ENCODE data around the gene CBY2. TPM values are rescaled to one million over a fixed set of nuclear protein-coding genes. Genes with fewer than 3 reads are reported as not detected.

Gene CBY2
- total RNA-seq, 1 donor from 2014 or later, result not detected

- DNase-seq (ENCODE audit: low read depth, low spot score), result no peak
Observed at GRCh38 chr13:45700971-45701900, 884 bp upstream of the CBY2 start.

GRCh38 chr13:45702869-45703391 lies 810 bp downstream of the CBY2 start:
- no peak for DNase-seq (ENCODE audit: low read depth, low spot score)

- DNase-seq (ENCODE audit: low read depth, low spot score), result no peak
Observed at GRCh38 chr13:45704211-45704739, 2.2 kb downstream of the CBY2 start.

- DNase-seq (ENCODE audit: low read depth, low spot score), result no peak
Observed at GRCh38 chr13:45704854-45705695, 3.0 kb downstream of the CBY2 start.

- no peak for DNase-seq (ENCODE audit: low read depth, low spot score)
Observed at GRCh38 chr13:45705918-45706317, 3.8 kb downstream of the CBY2 start.

GRCh38 chr13:45707516-45708100 lies 5.5 kb downstream of the CBY2 start:
- DNase-seq (ENCODE audit: low read depth, low spot score), result no peak

- no peak for DNase-seq (ENCODE audit: low read depth, low spot score)
Observed at GRCh38 chr13:45711951-45712350, 9.8 kb downstream of the CBY2 start.

GRCh38 chr13:45713106-45713690 lies 11.1 kb downstream of the CBY2 start:
- DNase-seq (ENCODE audit: low read depth, low spot score), result no peak

- DNase-seq (ENCODE audit: low read depth, low spot score), result no peak
Observed at GRCh38 chr13:45713721-45714120, 11.6 kb downstream of the CBY2 start.

- no peak for DNase-seq (ENCODE audit: low read depth, low spot score)
Observed at GRCh38 chr13:45714170-45714569, 12.1 kb downstream of the CBY2 start.

- DNase-seq (ENCODE audit: low read depth, low spot score), result no peak
Observed at GRCh38 chr13:45715351-45715750, 13.2 kb downstream of the CBY2 start.

- DNase-seq (ENCODE audit: low read depth, low spot score), result no peak
Observed at GRCh38 chr13:45717349-45717748, 15.2 kb downstream of the CBY2 start.

- DNase-seq (ENCODE audit: low read depth, low spot score), result no peak
Observed at GRCh38 chr13:45718063-45718462, 15.9 kb downstream of the CBY2 start.

GRCh38 chr13:45718992-45719391 lies 16.9 kb downstream of the CBY2 start:
- DNase-seq (ENCODE audit: low read depth, low spot score), result peak; percentile 68

- DNase-seq (ENCODE audit: low read depth, low spot score), result no peak
Observed at GRCh38 chr13:45721203-45721731, 19.1 kb downstream of the CBY2 start.

GRCh38 chr13:45723798-45724197 lies 21.7 kb downstream of the CBY2 start:
- no peak for DNase-seq (ENCODE audit: low read depth, low spot score)

GRCh38 chr13:45728759-45729158 lies 26.6 kb downstream of the CBY2 start:
- DNase-seq (ENCODE audit: low read depth, low spot score), result no peak

GRCh38 chr13:45731455-45731854 lies 29.3 kb downstream of the CBY2 start:
- DNase-seq (ENCODE audit: low read depth, low spot score), result no peak

GRCh38 chr13:45732916-45733315 lies 30.8 kb downstream of the CBY2 start:
- no peak for DNase-seq (ENCODE audit: low read depth, low spot score)

- DNase-seq (ENCODE audit: low read depth, low spot score), result no peak
Observed at GRCh38 chr13:45733361-45733760, 31.2 kb downstream of the CBY2 start.

- DNase-seq (ENCODE audit: low read depth, low spot score), result no peak
Observed at GRCh38 chr13:45737571-45738017, 35.5 kb downstream of the CBY2 start.

Measured in pulmonary artery endothelial cell (primary cell).